ENCODE measurements around the gene FBXO47.

DNA sequence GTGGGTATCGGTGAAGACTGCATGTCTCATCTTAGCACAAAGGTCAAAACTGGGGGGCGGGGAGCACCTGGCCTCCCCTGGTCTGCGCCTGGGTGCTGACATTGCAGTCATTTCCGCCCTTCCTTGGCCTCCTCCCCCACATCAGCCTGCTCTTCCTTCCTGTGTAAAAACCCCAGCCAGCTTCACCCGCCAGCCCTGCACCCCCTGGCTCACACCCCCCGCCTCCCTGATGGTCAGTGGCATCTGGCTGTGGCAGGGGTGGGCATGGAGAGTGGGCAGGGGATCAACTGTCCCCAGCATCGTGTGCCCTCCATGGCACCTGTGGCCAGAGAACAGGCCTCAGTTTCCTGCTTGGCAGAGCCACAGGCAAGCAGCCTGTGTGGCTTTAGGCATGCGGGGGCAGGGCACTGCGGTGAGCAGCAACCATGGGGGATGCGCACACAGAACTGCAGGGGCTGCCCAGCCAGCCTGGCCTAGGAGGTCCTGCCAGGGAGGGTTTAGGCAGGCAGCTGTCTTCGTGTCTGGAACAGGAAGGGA, 68.3 kb downstream of the FBXO47 start:
- TF ChIP-seq CTCF (conservative IDR thresholded peaks at IDR 0.05; ENCODE audit: low read depth, low read length), result no peak
- no peak for TF ChIP-seq MXI1 (IDR thresholded peaks at IDR 0.05; ENCODE audit: borderline replicate concordance, low read depth, low read length)
